Left ventricle myocardium superior (tissue), 1 donor: ENCODE results near the gene ADCY9. TPM values are rescaled to one million over a fixed set of nuclear protein-coding genes. Genes with fewer than 3 reads are reported as not detected.
A peak's percentile ranks its signal among the peaks of the same experiment; 100 is the strongest.

Experiments
- ATAC-seq: fragments of 200-7000 bp; cut with Tn5 transposase; one replicate; pipeline ENCODE4 v1.9.1; 2020; ENCODE audit warnings: mild to moderate bottlenecking, moderate library complexity
- DNase-seq: peaks from one replicate; pipeline ENCODE4 v3.0.0-alpha.2; 2020
- intact Hi-C: fragments of 100-400 bp; cut with micrococcal nuclease; formaldehyde crosslinking; loops from one replicate; pipeline ENCODE4 v1.11.0; 2022
- total RNA-seq: library from RNA; stranded (reverse); fragmentation: NEBNext Ultra II Directional; extraction: Animal tissue kit (Norgen Biotek cat#: 25700); gene quantifications from one replicate; pipeline ENCODE4 v1.2.1, GENCODE V29; 2021
- donor health status: DM: no; HTN: yes; CAD: no; lungs with severe emphysema.

ADCY9 gene
- total RNA-seq, 1 donor from 2014 or later, result 53.5 TPM

- DNase-seq, result no peak
- intact Hi-C loops, result no loop called here
These were observed 8.5 kb upstream of the ADCY9 start for GRCh38 chr16:4124535-4125294.

GRCh38 chr16:4123616-4124300 is 7.5 kb upstream of the ADCY9 start:
- ATAC-seq, result no peak
- intact Hi-C loops, result no loop called here
- DNase-seq, result no peak

More at GRCh38 chr16:4124535-4125294, 8.5 kb upstream of the ADCY9 start:
- ATAC-seq, result no peak

DNA sequence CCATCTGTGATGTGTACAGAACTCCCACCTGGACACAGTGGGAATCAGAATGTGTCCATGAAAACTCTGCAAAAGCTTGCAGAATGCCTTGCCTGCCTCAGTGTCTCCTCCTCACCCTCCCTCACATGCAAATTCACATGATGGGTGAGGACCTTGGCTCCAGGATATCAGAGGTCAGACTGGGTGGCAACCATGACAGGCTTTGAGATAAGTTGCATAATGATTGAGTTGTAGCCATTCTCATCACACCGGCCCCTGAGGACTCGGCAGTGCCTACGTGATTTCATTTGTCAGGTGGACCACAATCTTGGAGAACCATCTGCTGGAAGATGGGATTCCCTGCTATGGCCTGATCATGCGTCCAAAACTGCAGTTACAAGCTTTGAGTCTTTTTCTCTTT is 3.9 kb upstream of the ADCY9 start:
- intact Hi-C loops, result no loop called here
- ATAC-seq (no peak), DNase-seq (no peak)

DNA sequence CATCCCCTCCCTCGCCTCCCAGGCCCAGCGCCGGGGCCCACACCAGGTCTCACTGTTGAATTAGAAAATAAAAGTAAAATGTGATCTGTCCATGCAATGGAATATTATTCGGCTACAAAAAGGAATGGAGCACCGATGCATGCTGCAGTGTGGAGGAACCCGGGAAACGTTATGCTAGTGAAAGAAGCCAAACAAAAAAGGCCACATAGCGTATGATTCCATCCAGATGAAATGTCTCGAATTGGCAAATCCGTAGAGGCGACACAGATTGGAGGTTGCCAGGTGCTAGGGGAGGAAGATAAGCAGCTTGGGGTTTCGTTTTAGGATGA is 972 bp upstream of the ADCY9 start:
- ATAC-seq (no peak), DNase-seq (no peak)
- intact Hi-C loops, result no loop called here

GRCh38 chr16:4115949-4116318 is 308 bp downstream of the ADCY9 start:
- no peak for ATAC-seq
- intact Hi-C loops, result no loop called here
- no peak for DNase-seq

- ATAC-seq, result peak; percentile 54
- DNase-seq, result peak; percentile 82
- intact Hi-C loops, result no loop called here
These were observed 863 bp downstream of the ADCY9 start for GRCh38 chr16:4115209-4115948.

GRCh38 chr16:4114257-4115208 is 1.7 kb downstream of the ADCY9 start:
- no peak for ATAC-seq
- DNase-seq, result peak; percentile 38
- intact Hi-C loops, result no loop called here

GRCh38 chr16:4113358-4114256 is 2.6 kb downstream of the ADCY9 start:
- peak; percentile 27 for ATAC-seq
- intact Hi-C loops, result no loop called here
- no peak for DNase-seq

DNA sequence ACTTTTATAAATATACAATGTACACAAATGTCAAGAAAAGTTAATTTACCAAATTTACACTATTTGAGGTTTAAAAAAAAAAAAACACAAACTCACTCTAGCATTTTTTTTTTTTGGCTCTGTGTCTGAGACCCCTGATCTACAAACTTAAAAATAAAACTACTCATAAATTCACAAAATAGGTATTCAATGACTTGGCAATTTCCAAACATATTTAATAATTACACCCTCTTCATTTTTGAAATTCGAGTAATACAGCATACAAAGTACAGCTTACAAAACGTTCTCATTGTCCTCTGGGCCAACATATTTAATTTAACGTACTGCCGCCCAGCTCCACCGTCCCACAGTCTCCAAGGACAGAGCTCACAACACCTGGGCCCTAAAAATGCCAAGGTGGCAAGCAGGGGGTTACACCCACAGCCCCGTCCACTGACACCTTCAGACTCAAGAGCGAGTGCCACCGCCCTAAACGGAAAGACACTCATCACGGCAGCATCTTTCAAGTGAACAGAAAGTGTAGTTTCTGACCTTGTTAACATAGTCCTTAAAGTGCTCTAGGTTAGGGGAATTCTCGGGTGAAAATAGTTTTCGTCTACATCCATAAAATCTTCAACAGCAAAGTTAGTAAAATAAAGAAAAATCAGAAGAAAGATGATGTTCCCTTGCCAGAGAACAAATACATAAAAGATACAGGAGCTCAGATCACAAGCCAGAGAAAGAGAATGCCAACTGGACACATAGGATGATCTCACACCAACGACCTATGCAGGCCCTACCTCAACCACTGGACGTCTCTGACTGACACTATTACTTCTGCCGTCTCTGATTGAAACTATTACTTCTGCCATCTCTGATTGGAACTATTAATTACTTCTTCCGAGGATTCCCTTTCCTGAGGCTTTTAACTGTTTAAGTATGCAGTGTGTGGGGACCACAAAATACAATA is 4.2 kb downstream of the ADCY9 start:
- ATAC-seq (no peak), DNase-seq (no peak)
- intact Hi-C loops, result no loop called here

GRCh38 chr16:4110680-4111079 is 5.6 kb downstream of the ADCY9 start:
- ATAC-seq, result no peak
- intact Hi-C loops, result no loop called here
- DNase-seq, result no peak

DNA sequence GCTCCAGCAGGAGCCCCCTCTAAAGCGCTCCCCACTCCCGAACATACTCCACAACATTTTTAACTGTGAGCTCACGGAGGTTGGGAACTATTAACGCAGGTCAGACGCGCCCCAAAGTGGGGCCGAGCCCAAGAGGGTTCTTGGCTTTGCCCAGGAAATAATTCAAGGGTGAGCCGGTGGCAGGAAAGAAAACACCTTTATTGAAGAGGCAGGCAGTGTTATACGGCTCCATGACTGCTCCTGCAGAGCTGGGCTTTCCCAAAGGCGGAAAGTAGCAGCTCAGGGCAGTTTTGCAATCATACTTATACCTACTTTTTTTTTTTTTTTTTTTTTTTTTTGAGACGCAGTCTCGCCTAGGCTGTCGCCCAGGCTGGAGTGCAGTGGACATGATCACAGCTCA is 6.2 kb downstream of the ADCY9 start:
- ATAC-seq (no peak), DNase-seq (no peak)
- intact Hi-C loops, result no loop called here

- intact Hi-C loops, result no loop called here
- DNase-seq, result no peak
- no peak for ATAC-seq
These were observed 6.9 kb downstream of the ADCY9 start for GRCh38 chr16:4109250-4109736.

DNA sequence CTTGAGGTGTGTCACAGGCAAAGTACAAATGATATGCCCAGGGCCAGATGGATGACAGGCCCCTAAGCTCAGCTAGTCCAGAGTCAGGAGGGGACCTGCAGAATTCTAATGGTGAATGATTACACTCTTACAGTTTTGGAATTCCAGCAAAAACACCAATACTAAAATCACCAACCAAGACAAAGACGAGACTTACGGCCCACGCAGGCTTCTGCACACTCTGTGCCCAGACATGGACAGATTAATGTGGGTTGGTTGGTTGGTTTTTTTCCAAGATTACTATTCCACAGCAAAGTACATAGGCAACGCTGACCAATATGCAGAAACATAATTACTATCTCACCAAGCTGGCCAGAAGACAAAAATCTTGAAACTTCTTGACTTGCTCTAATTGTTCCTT is 9.7 kb downstream of the ADCY9 start:
- intact Hi-C loops, result no loop called here
- DNase-seq, result no peak
- ATAC-seq, result no peak

GRCh38 chr16:4105848-4106247 is 10.4 kb downstream of the ADCY9 start:
- intact Hi-C loops, result no loop called here
- ATAC-seq, result no peak
- DNase-seq, result no peak

DNA sequence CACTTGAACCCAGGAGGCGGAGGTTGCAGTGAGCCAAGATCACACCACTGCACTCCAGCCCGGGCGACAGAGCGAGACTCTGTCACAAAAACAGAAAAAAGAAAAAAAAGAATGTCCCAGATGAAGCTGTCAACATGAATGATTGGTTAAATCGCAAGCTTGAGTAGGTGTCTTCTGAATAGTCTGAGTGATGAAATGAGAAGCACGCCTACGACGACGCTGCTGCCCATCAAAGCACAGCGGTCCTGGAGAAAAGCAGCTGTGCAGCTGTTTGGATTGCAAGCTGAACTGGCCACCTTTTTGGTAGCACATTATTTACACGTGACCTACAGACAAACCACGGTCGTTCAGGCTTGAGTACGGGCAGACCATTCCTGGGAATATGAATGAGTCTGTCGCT is 12.5 kb downstream of the ADCY9 start:
- ATAC-seq (no peak), DNase-seq (no peak)
- intact Hi-C loops, result no loop called here

DNA sequence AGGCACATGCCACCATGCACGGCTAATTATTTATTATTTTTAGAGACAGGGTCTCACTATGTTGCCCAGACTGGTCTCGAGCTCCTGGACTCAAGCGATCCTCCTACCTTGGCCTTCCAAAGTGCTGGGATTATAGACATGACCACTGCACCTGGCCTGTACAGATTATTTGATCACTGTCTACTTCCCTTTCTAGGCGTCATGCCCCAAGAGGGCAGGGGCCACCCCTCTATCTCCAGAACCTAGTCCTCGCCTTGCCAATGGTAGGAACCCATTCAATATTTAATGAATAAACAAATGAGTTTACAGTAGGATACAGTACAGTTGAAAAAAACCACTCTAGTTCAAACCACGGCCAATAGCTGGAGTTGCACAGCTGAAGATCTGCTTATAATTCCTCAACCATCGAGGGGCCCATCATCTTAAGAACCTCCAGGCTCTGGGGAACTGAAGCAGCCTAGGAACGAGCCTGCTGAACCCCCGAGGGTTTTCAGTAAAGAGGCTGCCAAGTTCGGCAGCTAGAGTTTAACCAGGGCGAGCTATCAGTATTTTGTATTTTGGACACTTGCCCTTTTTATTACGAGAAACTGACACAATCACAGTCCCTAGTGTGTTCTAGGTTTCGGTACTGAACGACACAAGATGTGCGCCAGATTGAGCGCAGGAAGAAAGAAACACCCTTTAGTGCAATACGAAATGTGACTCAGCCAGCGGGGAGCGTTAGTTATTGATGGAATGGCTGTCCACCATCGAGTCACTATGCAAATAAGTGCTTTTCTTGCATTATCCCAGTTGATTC is 14.6 kb downstream of the ADCY9 start:
- intact Hi-C loops, result no loop called here
- ATAC-seq (peak; percentile 86), DNase-seq (peak; percentile 52)
